ENCODE data around the gene KLRC4. TPM values are rescaled to one million over a fixed set of nuclear protein-coding genes. Genes with fewer than 3 reads are reported as not detected.
"Not testable (repeated sequence)": the region's sequence is repeated elsewhere in the genome, so short reads cannot be mapped to it uniquely, and the experiment has no call there.

KLRC4 gene
- total and polyA plus RNA-seq, 2 donors (not counting 1 experiment from before 2014, with no cell fraction given) = not detected

DNA sequence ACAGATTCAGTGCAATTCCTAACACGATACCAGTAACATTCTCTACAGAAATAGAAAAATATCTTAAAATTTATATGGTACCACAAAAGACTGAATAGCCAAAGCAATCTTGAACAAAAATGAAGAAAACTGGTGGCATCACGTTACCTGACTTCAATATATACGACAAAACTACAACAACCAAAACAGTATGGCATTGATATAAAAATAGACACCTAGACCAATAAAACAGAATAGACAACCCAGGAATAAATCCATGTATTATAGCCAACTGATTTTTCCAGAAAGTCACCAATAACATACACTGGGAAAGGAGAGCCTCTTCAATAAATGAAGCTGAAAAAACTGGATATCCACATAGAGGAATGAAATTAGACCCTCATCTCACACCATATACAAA is 25.4 kb downstream of the KLRC4 start:
- Histone ChIP-seq H3K79me2 (ENCODE audit: control insufficient read depth, insufficient read depth, low read length) (peaks cover 70% of the 10 kb centered on the region), H3K9ac (ENCODE audit: low read length) (no peak overlapping the region), H3K27me3 (replicated peaks in 1 of 4; ENCODE audit: control extremely low read depth in 1 of 4, control insufficient read depth in 3 of 4, insufficient read depth in 4 of 4, low read length in 3 of 4) (no peaks in the 10 kb centered on the region), H3K27ac (ENCODE audit: low read length in 2 of 2) (no peak overlapping the region), H3K9me3 (ENCODE audit: control extremely low read depth in 1 of 3, control insufficient read depth in 2 of 3, insufficient read depth in 1 of 3, low read length in 2 of 3) (no peaks in the 10 kb centered on the region), H3K4me1 (ENCODE audit: control insufficient read depth in 2 of 2, insufficient read depth in 2 of 2, low read length in 2 of 2) (peaks cover 0 to 4% of the 10 kb centered on the region in 2 donors), H3K4me2 (replicated peaks; ENCODE audit: low read depth, low read length, poor library complexity, severe bottlenecking) (no peak overlapping the region), H2AFZ (ENCODE audit: insufficient read depth, low read depth, low read length, poor library complexity, severe bottlenecking) (no peak overlapping the region), H3K36me3 (replicated peaks in 1 of 2; ENCODE audit: control extremely low read depth in 1 of 2, control insufficient read depth in 1 of 2, extremely low read depth in 1 of 2, insufficient read depth in 2 of 2, low read length in 1 of 2) (no peaks in the 10 kb centered on the region), H3K4me3 (ENCODE audit: control extremely low read depth in 1 of 5, extremely low read depth in 1 of 5, insufficient read depth in 1 of 5, low read depth in 2 of 5, low read length in 4 of 5) (no peak overlapping the region), H4K20me1 (ENCODE audit: control insufficient read depth, insufficient read depth, low read length, poor library complexity, severe bottlenecking) (no peaks in the 10 kb centered on the region)
- Mint-ChIP-seq H3K4me1 (no peaks in the 10 kb centered on the region), H3K27ac (no peak overlapping the region), H3K4me3 (no peak overlapping the region), H3K9me3 (ENCODE audit: insufficient read depth) (no peaks in the 10 kb centered on the region), H3K27me3 (peaks cover 12% of the 10 kb centered on the region)
- no peak for ATAC-seq (ENCODE audit: low read depth)
- ChIA-PET POLR2A (no interaction called here), CTCF (no interaction called here)
- no peak for DNase-seq
- TF ChIP-seq, protein P1, sequence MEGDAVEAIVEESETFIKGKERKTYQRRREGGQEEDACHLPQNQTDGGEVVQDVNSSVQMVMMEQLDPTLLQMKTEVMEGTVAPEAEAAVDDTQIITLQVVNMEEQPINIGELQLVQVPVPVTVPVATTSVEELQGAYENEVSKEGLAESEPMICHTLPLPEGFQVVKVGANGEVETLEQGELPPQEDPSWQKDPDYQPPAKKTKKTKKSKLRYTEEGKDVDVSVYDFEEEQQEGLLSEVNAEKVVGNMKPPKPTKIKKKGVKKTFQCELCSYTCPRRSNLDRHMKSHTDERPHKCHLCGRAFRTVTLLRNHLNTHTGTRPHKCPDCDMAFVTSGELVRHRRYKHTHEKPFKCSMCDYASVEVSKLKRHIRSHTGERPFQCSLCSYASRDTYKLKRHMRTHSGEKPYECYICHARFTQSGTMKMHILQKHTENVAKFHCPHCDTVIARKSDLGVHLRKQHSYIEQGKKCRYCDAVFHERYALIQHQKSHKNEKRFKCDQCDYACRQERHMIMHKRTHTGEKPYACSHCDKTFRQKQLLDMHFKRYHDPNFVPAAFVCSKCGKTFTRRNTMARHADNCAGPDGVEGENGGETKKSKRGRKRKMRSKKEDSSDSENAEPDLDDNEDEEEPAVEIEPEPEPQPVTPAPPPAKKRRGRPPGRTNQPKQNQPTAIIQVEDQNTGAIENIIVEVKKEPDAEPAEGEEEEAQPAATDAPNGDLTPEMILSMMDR (IDR thresholded peaks at IDR 0.05) = no peak
- no peak for TF ChIP-seq EZH2 (IDR thresholded peaks at IDR 0.05; ENCODE audit: borderline replicate concordance, insufficient read depth, low read depth, low read length, poor library complexity, severe bottlenecking)
- intact Hi-C loops (cut with micrococcal nuclease) = no loop called here
- no CpG with 5 or more reads among the region's 3 CpGs for WGBS (ENCODE audit: insufficient coverage)

DNA sequence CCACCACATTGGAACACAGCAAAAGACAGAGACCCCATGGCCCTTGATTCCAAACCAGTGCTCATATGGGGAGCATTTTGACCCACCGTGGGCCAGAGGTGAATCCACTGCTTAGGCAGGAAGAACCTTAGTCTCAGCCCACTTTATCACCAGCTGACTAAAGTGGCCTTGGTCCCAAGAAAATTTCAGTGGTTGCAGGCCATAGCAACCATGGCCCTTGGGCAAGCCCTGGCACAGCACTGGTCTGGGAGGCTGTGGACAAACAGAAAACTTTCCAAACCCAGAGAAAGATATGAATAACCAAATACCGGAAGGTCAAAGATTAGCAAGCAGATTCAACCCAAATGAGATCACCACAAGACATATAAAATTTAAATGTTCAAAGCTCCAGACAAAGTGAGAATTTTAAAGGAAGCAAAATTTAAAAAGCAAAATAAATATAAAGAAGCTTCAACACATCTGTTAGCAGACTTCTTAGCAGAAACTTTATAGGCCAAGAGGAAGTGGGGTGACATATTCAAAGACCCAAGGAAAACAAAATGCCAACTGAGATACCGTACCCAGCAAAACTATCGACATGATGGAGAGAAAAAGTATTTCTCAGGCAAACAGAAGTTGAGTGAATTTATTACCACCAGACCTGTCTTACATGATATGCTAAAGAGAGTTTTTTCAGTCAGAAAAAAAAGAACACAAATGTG is 27.5 kb downstream of the KLRC4 start:
- Mint-ChIP-seq H3K27me3 (peaks cover 3% of the 10 kb centered on the region), H3K4me3 (no peak overlapping the region), H3K27ac (no peak overlapping the region), H3K4me1 (no peaks in the 10 kb centered on the region), H3K9me3 (ENCODE audit: insufficient read depth) (no peaks in the 10 kb centered on the region)
- Histone ChIP-seq H3K36me3 (replicated peaks in 1 of 2; ENCODE audit: control extremely low read depth in 1 of 2, control insufficient read depth in 1 of 2, extremely low read depth in 1 of 2, insufficient read depth in 2 of 2, low read length in 1 of 2) (no peaks in the 10 kb centered on the region), H3K4me2 (replicated peaks; ENCODE audit: low read depth, low read length, poor library complexity, severe bottlenecking) (no peak overlapping the region), H3K79me2 (ENCODE audit: control insufficient read depth, insufficient read depth, low read length) (peaks cover 53% of the 10 kb centered on the region), H3K27ac (ENCODE audit: low read length in 2 of 2) (peak overlapping the region in 1 of 2 donors; percentile 28), H3K9me3 (ENCODE audit: control extremely low read depth in 1 of 3, control insufficient read depth in 2 of 3, insufficient read depth in 1 of 3, low read length in 2 of 3) (no peaks in the 10 kb centered on the region), H3K4me3 (ENCODE audit: control extremely low read depth in 1 of 5, extremely low read depth in 1 of 5, insufficient read depth in 1 of 5, low read depth in 2 of 5, low read length in 4 of 5) (no peak overlapping the region), H2AFZ (ENCODE audit: insufficient read depth, low read depth, low read length, poor library complexity, severe bottlenecking) (peak overlapping the region; percentile 8), H4K20me1 (ENCODE audit: control insufficient read depth, insufficient read depth, low read length, poor library complexity, severe bottlenecking) (no peaks in the 10 kb centered on the region), H3K27me3 (replicated peaks in 1 of 4; ENCODE audit: control extremely low read depth in 1 of 4, control insufficient read depth in 3 of 4, insufficient read depth in 4 of 4, low read length in 3 of 4) (no peaks in the 10 kb centered on the region), H3K9ac (ENCODE audit: low read length) (no peak overlapping the region), H3K4me1 (ENCODE audit: control insufficient read depth in 2 of 2, insufficient read depth in 2 of 2, low read length in 2 of 2) (peaks cover 0 to 4% of the 10 kb centered on the region in 2 donors)
- ATAC-seq (ENCODE audit: low read depth) = no peak
- no peak for DNase-seq
- ChIA-PET POLR2A (no interaction called here), CTCF (no interaction called here)
- 100% methylated on average over 1 of the region's 4 CpGs for WGBS (ENCODE audit: insufficient coverage)
- intact Hi-C loops (cut with micrococcal nuclease) = no loop called here
- TF ChIP-seq EZH2 (IDR thresholded peaks at IDR 0.05; ENCODE audit: borderline replicate concordance, insufficient read depth, low read depth, low read length, poor library complexity, severe bottlenecking) = no peak
- TF ChIP-seq, protein P1 (IDR thresholded peaks at IDR 0.05) = no peak

DNA sequence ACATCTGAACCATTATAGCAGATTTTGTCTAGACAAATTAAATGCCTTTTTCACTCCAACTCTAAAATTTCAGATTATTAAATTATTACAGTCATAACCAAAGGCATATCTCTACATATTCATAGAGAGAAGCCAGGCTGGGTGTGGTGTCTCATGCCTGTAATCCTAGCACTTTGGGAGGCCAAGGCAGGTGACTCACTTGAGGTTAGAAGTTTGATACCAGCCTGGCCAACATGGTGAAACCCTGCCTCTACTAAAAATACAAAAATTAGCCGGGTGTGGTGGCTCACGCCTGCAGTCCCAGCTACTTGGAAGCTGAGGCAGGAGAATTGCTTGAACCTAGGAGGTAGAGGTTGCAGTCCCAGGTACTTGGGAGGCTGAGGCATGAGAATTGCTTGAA is 30.8 kb downstream of the KLRC4 start:
- H3K27ac Mint-ChIP-seq; H3K4me3 ChIP-seq (ENCODE audit: control extremely low read depth in 1 of 5, extremely low read depth in 1 of 5, insufficient read depth in 1 of 5, low read depth in 2 of 5, low read length in 4 of 5); H3K36me3 ChIP-seq (replicated peaks in 1 of 2; ENCODE audit: control extremely low read depth in 1 of 2, control insufficient read depth in 1 of 2, extremely low read depth in 1 of 2, insufficient read depth in 2 of 2, low read length in 1 of 2); DNase-seq; H3K27me3 Mint-ChIP-seq; H3K4me1 Mint-ChIP-seq; H3K27ac ChIP-seq (ENCODE audit: low read length in 2 of 2); H3K9ac ChIP-seq (ENCODE audit: low read length); H3K27me3 ChIP-seq (replicated peaks in 1 of 4; ENCODE audit: control extremely low read depth in 1 of 4, control insufficient read depth in 3 of 4, insufficient read depth in 4 of 4, low read length in 3 of 4); H3K4me2 ChIP-seq (replicated peaks; ENCODE audit: low read depth, low read length, poor library complexity, severe bottlenecking); H4K20me1 ChIP-seq (ENCODE audit: control insufficient read depth, insufficient read depth, low read length, poor library complexity, severe bottlenecking); H2AFZ ChIP-seq (ENCODE audit: insufficient read depth, low read depth, low read length, poor library complexity, severe bottlenecking); H3K4me3 Mint-ChIP-seq; ATAC-seq (ENCODE audit: low read depth); POLR2A ChIA-PET; CTCF ChIA-PET; H3K4me1 ChIP-seq (ENCODE audit: control insufficient read depth in 2 of 2, insufficient read depth in 2 of 2, low read length in 2 of 2); intact Hi-C loops (cut with micrococcal nuclease); H3K9me3 Mint-ChIP-seq (ENCODE audit: insufficient read depth); H3K9me3 ChIP-seq (ENCODE audit: control extremely low read depth in 1 of 3, control insufficient read depth in 2 of 3, insufficient read depth in 1 of 3, low read length in 2 of 3): not testable (repeated sequence)
- H3K79me2 ChIP-seq (ENCODE audit: control insufficient read depth, insufficient read depth, low read length) = peaks cover 23% of the 10 kb centered on the region
- WGBS (ENCODE audit: insufficient coverage) = no CpG with 5 or more reads among the region's 2 CpGs

Measured in B cell (primary cell).